ENCODE measurements around the gene WFS1.

Gene WFS1

DNA sequence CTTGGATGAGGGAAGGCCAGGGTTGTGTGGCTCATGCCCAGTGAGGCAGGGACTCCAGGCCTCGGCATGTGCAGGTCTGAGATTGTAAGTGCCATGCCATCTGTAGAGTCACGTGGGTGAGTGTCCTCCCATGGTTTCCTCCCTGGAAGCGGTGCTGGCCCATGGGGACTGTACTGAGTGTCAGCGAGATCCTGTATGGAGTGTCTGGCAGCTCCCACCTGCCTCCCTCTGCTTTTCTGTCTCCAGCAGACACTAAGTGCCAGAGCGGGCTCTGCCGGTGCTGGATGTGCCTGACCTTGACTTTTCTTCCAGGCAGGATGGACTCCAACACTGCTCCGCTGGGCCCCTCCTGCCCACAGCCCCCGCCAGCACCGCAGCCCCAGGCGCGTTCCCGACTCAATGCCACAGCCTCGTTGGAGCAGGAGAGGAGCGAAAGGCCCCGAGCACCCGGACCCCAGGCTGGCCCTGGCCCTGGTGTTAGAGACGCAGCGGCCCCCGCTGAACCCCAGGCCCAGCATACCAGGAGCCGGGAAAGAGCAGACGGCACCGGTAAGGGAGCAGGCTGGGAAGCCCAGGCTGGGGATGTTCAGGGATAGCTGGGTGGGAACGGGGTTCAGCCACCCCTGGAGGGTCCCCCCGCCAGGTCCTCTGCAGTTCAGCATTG, 7.6 kb downstream of the WFS1 start:
- Histone ChIP-seq H3K27me3 (no peaks in the 10 kb centered on the region), H3K9ac (peak overlapping the region; percentile 65; the same call in 1 of the 2 replicates), H3K4me1 (peaks cover 100% of the 10 kb centered on the region), H3K4me2 (peak overlapping the region; percentile 99), H3K4me3 (no peak overlapping the region), H3K9me3 (no peaks in the 10 kb centered on the region), H4K20me1 (peaks cover 96% of the 10 kb centered on the region), H3K27ac (peak overlapping the region; percentile 80), H3K36me3 (peaks cover 27% of the 10 kb centered on the region)
- no peak for TF ChIP-seq Cebpa-rat (IDR thresholded peaks at IDR 0.05)

DNA sequence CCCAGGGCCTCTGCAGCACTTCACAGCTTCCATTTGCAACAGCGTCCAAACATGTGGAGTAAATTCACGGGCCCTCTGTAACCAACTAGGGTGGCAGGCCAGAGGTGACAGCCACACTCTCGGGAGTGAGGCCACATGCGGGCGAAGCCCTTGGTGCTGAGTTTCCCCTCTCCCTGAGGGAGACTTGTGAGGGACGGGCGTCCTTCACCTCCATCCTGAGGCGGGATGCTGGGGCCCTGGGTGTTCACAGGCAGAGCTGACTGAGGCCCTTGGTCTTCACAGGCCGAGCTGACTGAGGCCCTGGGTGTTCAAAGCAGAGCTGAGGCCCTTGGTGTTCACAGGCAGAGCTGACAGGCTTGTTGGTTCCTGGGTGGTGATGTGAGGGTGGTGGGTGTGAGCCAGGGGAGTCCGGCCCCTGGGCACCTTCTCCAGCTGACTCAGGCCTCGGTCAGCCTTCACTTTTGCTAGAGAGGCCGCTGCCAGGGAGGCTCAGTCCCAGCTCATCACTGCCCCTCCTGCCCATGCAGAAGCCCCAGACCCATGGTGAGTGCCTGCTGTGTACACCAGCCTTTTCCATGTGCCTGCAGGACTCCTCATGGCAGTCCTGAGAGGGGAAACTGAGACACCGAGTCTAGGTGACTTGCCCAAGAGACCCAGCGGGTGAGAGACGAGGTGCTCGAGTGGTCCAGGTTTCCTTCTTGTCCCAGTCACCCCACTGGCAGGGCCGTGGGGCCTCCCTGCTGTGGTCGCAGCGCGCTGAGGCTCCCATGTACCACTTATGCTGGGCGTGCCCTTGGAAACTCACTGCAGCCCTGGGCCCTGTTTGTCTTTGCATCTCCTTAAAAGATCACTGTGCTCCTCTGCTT, 8.5 kb downstream of the WFS1 start:
- Histone ChIP-seq H3K4me2 (peak overlapping the region; percentile 99), H3K9ac (peak overlapping the region; percentile 65), H4K20me1 (peaks cover 89% of the 10 kb centered on the region)

DNA sequence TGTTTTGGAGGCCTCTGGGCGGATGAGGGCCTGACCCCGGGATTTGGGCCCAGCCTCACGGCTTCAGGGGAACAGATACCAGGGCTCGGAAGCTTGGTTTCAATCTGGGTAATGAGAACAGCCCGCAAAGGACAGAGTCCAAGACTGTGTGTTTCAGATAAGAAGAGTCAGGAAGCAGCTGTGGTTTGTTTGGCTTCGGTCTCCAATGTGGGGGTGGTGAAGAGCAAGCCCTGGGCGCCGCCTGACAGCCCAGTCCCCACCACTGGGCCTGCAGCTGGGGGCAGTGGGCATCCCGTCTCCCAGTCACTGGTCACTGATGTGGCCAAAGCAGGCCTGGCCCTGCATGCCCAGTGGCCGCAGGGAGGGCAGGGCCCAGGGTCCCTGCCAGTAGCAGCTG, 9.1 kb downstream of the WFS1 start:
- H4K20me1 ChIP-seq, result peaks cover 83% of the 10 kb centered on the region
- 0 out of 2 replicates have a peak overlapping the region, but pooled peaks have one; percentile 29 for H3K4me3 ChIP-seq
- no peak for TF ChIP-seq Cebpa-rat (IDR thresholded peaks at IDR 0.05)
- peak overlapping the region; percentile 99 for H3K4me2 ChIP-seq
- peak overlapping the region; percentile 65 for H3K9ac ChIP-seq
- H3K27ac ChIP-seq, result peak overlapping the region; percentile 80
- H3K36me3 ChIP-seq, result peaks cover 36% of the 10 kb centered on the region
- no peaks in the 10 kb centered on the region for H3K27me3 ChIP-seq
- H3K9me3 ChIP-seq, result no peaks in the 10 kb centered on the region
- peaks cover 100% of the 10 kb centered on the region for H3K4me1 ChIP-seq

More for the DNA sequence above, 8.5 kb downstream of the WFS1 start:
- TF ChIP-seq Cebpa-rat (IDR thresholded peaks at IDR 0.05), result no peak
- peak overlapping the region; percentile 80 for H3K27ac ChIP-seq
- peaks cover 100% of the 10 kb centered on the region for H3K4me1 ChIP-seq
- peak overlapping the region; percentile 29; the same call in 1 of the 2 replicates for H3K4me3 ChIP-seq
- no peaks in the 10 kb centered on the region for H3K9me3 ChIP-seq
- peaks cover 32% of the 10 kb centered on the region for H3K36me3 ChIP-seq
- no peaks in the 10 kb centered on the region for H3K27me3 ChIP-seq

- H3K4me2 ChIP-seq, result peak overlapping the region; percentile 99
- TF ChIP-seq Cebpa-rat (IDR thresholded peaks at IDR 0.05), result no peak
These were observed 10.1 kb downstream of the WFS1 start for GRCh38 chr4:6279582-6280289.

DNA sequence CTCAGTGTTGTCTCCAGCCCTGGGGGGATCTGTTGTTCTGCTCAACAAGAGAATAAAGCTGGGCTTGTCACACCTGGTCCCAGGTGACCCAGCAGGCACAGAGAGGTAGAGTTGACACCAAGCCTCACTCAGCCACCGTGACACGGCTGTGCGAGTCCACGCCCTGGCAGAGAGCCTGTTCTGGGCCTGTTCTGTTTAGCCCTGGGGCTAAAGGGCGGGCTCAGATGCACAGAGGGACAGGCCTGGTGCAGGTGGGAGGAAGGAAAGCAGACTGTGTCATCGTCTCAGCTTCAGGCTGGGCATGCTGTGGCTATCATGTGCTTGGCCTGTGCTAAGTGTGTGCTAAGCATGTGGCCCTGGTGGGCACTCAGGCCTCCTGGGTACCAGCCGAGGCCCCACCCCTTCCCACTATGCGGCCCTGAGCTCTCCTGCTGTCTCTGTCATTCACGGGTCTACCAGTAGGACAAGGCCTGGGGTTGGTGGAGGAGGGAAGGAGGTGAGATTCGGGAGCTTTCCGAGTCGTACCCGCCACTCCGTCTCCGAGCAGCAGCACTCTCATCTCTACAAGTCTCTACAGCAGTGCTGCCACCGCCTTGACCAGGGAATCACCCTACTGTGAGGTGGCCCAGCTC, 10.8 kb downstream of the WFS1 start:
- Histone ChIP-seq H3K9me3 (no peaks in the 10 kb centered on the region), H3K4me2 (peak overlapping the region; percentile 99), H3K36me3 (peaks cover 38% of the 10 kb centered on the region), H4K20me1 (peaks cover 75% of the 10 kb centered on the region), H3K27me3 (no peaks in the 10 kb centered on the region), H3K9ac (no peak overlapping the region; the same call in 1 of the 2 replicates), H3K4me1 (peaks cover 96% of the 10 kb centered on the region), H3K4me3 (no peak overlapping the region), H3K27ac (0 out of 2 replicates have a peak overlapping the region, but pooled peaks have one; percentile 38)
- TF ChIP-seq Cebpa-rat (IDR thresholded peaks at IDR 0.05), result no peak

More at GRCh38 chr4:6279582-6280289, 10.1 kb downstream of the WFS1 start:
- Histone ChIP-seq H4K20me1 (peaks cover 79% of the 10 kb centered on the region), H3K27ac (peak overlapping the region; percentile 13; the same call in 1 of the 2 replicates), H3K36me3 (peaks cover 36% of the 10 kb centered on the region), H3K4me3 (no peak overlapping the region), H3K9me3 (no peaks in the 10 kb centered on the region), H3K4me1 (peaks cover 100% of the 10 kb centered on the region), H3K9ac (peak overlapping the region; percentile 9; the same call in 1 of the 2 replicates), H3K27me3 (no peaks in the 10 kb centered on the region)

GRCh38 chr4:6281436-6282313, 12.0 kb downstream of the WFS1 start:
- Histone ChIP-seq H3K9ac (peak overlapping the region; percentile 41; the same call in 1 of the 2 replicates), H3K36me3 (peaks cover 49% of the 10 kb centered on the region)

GRCh38 chr4:6282314-6282771, 12.7 kb downstream of the WFS1 start:
- H3K4me1 ChIP-seq, result peaks cover 78% of the 10 kb centered on the region
- H3K4me3 ChIP-seq, result no peak overlapping the region
- peaks cover 56% of the 10 kb centered on the region for H4K20me1 ChIP-seq
- peak overlapping the region; percentile 99 for H3K4me2 ChIP-seq
- no peaks in the 10 kb centered on the region for H3K27me3 ChIP-seq
- peak overlapping the region; percentile 38; the same call in 1 of the 2 replicates for H3K27ac ChIP-seq
- no peak; the same call in 1 of the 2 replicates for TF ChIP-seq Cebpa-rat (IDR thresholded peaks at IDR 0.05)
- no peaks in the 10 kb centered on the region for H3K9me3 ChIP-seq
- H3K9ac ChIP-seq, result 0 out of 2 replicates have a peak overlapping the region, but pooled peaks have one; percentile 15
- peaks cover 56% of the 10 kb centered on the region for H3K36me3 ChIP-seq

More at GRCh38 chr4:6281436-6282313, 12.0 kb downstream of the WFS1 start:
- H3K4me1 ChIP-seq, result peaks cover 84% of the 10 kb centered on the region
- no peak for TF ChIP-seq Cebpa-rat (IDR thresholded peaks at IDR 0.05)
- H3K27me3 ChIP-seq, result no peaks in the 10 kb centered on the region
- H3K4me3 ChIP-seq, result no peak overlapping the region
- H3K27ac ChIP-seq, result peak overlapping the region; percentile 38
- peaks cover 63% of the 10 kb centered on the region for H4K20me1 ChIP-seq
- peak overlapping the region; percentile 99 for H3K4me2 ChIP-seq
- no peaks in the 10 kb centered on the region for H3K9me3 ChIP-seq

- Histone ChIP-seq H3K36me3 (peaks cover 65% of the 10 kb centered on the region), H3K27me3 (no peaks in the 10 kb centered on the region), H3K27ac (no peak overlapping the region), H3K4me3 (no peak overlapping the region), H3K4me1 (peaks cover 72% of the 10 kb centered on the region), H3K9me3 (no peaks in the 10 kb centered on the region), H4K20me1 (peaks cover 47% of the 10 kb centered on the region), H3K9ac (no peak overlapping the region), H3K4me2 (peak overlapping the region; percentile 56)
- no peak for TF ChIP-seq Cebpa-rat (IDR thresholded peaks at IDR 0.05)
These were observed 13.6 kb downstream of the WFS1 start for GRCh38 chr4:6283282-6283681.
